OCI-LY1 (cell line): Measurements from ENCODE around the gene TTC3.

Experiments used
- EZH2 ChIP-seq: fragments of 200-600 bp; sonication (generic), shearing (Covaris generic); IDR thresholded peaks from 2 replicates; pipeline ENCODE4 v1.8.0; 2017; ENCODE audit warnings: borderline replicate concordance, mixed run types, mild to moderate bottlenecking, antibody characterized with exemption, low read length, moderate library complexity, mixed read lengths
- TF ChIP-seq, protein P1 (sequence below): fragments of 200-600 bp; sonication (generic), shearing (Covaris generic); IDR thresholded peaks from 2 replicates; pipeline ENCODE4 v1.5.1; 2017; ENCODE audit warnings: mild to moderate bottlenecking, antibody characterized with exemption, low read length, moderate library complexity, mixed read lengths

DNA sequence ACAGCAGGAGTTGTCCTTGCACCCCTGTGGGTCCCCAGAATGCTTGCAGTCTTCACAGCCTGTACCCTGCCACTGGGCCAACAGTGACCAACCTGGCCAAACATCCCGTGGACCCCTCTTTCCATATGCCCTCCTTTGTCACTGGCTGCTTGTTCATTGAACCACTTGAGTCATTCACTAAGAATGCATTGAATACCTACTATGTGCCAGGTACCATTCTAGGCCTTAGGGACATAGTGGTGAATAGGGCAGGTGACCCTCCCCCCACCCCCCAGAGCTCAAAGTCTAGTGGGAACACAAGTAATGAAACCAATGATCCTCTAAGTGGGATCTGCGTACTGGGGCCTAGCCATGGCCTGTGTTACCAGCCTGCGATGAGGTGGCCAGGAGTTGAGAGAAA is 28.4 kb upstream of the TTC3 start:
- TF ChIP-seq, protein P1, sequence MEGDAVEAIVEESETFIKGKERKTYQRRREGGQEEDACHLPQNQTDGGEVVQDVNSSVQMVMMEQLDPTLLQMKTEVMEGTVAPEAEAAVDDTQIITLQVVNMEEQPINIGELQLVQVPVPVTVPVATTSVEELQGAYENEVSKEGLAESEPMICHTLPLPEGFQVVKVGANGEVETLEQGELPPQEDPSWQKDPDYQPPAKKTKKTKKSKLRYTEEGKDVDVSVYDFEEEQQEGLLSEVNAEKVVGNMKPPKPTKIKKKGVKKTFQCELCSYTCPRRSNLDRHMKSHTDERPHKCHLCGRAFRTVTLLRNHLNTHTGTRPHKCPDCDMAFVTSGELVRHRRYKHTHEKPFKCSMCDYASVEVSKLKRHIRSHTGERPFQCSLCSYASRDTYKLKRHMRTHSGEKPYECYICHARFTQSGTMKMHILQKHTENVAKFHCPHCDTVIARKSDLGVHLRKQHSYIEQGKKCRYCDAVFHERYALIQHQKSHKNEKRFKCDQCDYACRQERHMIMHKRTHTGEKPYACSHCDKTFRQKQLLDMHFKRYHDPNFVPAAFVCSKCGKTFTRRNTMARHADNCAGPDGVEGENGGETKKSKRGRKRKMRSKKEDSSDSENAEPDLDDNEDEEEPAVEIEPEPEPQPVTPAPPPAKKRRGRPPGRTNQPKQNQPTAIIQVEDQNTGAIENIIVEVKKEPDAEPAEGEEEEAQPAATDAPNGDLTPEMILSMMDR: no peak
- TF ChIP-seq EZH2: no peak
